Stimulated activated CD4-positive, alpha-beta T cell treated with anti-CD3 and anti-CD28 coated beads, Interleukin-4, amount 100 ng/mL, for 1 hour (primary cell): ENCODE data around the gene MITF.
"Not testable (repeated sequence)": the region's sequence is repeated elsewhere in the genome, so short reads cannot be mapped to it uniquely, and the experiment has no call there.

ENCODE experiments used
- DNase-seq: peaks from one replicate; pipeline ENCODE4 v3.0.0-alpha.2; 2020

MITF gene

DNA sequence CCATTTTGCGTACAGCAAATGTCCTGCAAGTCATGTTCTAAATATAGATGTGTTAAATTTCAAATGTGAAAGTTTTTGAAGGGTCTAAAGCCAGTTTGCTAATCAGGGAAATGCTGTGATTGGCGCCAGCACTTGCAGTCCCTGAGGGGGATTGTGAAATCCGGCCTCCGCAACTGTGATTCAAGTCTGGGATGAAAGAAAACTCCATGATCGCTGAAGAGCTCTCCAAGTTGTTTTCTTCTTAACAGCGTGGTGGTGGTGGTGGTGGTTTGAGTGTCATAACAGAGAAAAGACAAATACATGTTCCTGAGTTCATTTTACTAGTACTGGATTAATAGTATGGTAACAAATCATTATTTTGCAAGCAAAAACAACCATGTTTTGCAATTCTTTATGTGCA is 51.8 kb downstream of the MITF start:
- no peak for DNase-seq

DNA sequence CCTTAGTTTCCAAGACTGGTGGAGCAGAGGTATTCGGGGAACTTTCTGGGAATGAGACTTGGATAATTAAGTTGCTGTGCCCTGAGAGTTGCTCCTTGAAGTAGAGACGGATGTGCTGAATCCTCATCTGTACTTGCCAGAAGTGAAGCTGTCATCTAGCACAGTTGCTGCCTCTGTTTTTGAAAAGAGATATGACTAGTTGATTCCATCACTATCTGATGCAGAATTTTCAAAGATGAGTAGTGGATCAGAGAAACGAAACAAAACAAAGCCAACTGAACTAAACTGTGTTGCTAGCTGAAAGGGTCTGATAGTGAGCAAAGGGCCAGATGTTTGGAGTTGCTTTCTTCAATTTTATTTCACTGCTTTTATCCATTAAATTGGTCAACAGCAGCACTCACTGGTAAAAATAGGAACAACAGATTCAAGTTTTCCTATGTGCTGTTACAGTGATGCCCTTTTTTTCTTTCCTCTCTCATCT is 52.7 kb downstream of the MITF start:
- no peak for DNase-seq

DNA sequence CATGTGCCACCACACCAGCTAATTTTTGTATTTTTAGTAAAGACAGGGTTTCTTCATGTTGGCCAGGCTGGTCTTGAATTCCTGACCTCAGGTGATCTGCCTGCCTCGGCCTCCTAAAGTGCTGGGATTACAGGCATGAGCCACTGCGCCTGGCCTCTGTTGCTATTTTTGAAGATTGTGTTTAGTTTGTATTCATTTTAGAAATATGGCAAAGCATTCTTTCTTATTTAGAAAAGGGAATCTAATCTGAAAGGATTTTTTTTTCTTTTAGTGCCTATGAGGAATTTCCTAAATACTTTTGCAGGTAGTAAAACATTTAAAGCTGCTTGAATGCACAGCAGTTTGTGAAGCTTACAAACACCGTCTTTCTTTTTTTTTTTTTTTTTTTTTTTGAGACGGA is 56.9 kb downstream of the MITF start:
- DNase-seq = not testable (repeated sequence)

DNA sequence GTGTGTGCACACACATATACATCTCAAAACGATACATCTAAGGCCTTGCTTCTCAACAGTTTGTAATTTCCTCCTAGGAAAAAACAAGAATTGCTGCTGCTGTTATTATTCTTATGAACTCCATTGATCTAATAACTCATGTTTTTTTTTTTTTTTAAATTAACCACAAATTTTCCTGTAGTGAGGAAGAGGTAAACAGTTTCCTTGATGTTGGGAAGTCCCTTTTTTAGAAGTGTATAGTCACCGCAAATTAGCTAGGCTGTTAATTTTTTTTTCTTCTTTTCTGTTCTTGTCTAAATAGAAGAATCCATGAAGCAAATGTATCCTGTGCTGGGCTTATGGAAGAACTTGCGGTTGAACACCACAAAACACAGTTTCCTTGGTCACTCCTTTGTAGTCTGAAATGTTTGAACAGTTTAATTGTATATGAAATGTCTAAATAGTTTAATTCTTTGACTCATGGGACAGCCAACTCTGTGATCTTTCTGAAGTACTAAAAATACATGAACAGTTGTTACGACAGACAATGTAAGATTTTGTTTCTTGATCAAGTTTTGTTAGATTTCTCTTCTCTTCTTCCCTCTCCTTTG is 64.5 kb downstream of the MITF start:
- DNase-seq = no peak

DNA sequence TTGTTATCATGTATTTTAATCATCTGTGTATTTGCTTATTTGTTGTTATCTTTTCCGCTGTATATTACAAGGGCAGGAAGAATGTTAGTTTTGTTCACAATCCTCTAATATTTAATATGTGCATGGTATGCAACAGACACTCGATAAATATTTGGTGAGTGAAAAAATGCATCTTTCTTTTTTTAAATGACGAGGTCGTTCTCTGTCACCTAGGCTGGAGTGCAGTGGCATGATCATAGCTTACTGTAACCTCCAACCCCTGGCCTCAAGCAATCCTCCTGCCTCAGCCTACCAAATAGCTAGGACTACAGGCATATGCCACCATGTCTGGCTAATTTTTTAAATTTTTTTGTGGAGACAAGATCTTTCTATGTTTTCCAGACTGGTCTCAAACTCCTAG is 66.2 kb downstream of the MITF start:
- no peak for DNase-seq

DNA sequence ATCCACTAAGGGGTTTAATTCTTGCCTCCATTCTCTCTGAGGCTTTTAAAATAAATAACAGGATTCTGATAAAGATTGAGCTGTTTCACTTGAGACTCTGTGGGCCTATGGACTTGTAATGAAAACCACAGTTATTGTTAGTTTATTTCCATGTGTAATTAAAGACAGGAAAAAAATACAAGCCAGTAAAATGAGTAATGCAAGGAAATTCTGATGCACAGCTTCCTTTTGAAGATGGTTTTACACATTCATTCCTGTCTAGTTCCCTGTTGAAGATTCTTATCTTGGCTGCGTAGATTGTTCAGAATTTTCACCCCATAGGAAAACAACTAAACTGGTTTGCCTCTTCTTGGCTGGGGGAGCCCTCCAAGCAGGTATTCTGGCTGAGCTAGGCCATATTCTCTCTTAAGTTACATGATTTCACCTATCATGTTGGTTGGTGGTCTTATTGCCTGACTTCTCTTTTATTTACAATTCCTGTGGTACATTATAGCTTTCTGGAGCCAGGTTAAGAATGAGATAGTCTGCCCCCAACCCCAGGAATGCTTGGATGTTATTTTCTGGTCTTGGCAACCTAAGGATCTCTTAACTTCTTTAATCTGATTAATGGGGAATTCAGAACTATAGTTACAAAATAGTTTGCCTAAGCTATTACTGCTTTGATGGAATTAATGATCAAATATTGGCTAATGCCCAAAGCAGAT is 67.6 kb downstream of the MITF start:
- DNase-seq = no peak

DNA sequence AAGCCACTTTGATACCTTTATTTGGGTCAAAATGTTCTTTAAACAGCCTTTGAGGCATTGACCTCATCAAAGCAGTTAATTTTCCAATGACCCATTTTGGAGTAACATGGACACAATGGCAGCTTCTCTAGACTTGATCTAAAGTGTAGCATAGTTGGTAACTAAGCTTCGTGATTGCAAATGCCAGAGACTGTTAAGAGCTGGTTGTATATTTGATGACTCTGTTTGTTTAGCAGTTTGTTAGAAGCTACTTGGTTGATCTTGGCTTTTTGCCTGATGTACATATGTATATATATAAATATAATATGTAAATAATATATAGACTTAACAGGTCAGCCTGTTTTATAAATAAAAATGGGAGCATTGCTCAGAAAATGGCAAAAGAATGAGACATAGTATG is 68.4 kb downstream of the MITF start:
- no peak for DNase-seq

DNA sequence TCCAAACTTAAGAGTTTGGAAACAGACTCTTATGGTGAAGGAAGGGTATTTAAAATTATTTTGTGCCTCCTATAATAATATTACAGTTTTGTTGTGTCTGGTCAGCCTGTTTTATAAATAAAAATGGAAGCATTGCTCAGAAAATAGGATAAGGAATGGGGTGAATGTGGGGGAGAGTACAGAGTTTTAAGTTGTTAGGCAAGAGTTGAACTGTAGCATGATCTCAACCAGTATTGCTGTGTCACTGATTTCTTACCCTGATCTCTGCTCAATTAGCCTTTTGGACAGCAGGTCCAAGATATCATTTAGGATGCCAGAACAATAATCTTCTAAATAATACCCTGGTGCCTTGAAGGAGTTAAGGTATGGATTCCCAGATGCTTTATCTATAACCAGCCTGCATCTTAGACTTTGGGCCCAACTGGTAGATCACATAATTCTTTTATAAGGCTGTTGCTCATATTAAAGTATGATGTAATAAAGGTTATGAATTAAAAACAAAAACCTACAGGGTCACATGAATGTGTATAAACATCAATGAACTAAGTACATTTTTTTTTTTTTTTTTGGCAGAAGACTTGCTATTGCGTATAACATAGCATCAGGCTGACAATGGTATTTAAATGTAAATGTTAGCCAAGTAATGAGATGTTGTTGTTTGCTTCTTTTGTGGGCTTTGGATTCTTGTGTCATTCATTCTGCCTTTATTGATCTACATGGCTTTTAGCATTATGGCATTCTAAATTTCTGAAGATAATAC is 70.0 kb downstream of the MITF start:
- no peak for DNase-seq

DNA sequence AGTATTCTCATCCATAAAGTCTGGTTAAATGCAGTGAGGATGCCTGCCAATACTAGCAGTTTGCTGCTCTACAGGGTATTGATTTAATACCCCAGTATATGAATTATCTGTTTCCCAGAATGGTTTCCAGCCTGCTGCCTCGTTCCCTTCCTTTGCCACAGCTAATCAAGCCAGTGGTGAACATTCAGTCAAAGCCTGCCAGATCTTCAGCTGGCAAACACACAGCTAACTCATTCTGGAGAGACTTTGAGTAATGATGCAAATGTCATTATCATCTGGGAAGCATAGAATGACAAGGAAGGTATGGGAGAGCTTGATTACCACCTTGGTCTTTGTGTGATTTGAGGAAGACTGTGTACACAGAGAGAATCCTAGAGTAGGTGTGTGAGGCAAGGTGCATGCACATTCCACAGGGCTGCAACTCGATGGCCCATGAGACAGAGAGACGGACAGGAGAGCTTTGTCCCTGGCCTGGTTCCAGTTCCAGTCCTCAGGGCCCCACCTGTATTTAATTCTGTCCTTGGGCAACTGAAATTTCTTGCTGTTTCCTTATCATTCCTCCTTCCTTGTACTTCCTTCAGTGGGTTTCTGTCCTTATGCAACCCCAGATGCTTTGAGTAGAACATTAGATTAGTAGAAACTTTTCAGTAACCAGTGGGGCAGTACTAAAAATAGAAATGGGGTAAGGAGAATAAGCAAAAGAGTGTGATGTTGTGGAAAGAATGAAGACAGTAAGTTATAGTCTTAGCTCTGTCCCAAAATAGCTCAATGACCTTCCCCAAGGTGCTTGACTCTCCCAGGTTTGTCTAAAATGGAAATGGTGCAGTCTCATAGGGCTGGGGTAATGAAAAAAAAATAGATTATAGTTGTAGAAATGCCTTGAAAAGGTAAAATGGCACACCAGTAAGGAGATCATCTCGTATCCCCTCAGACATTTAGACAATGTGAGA is 72.5 kb downstream of the MITF start:
- no peak for DNase-seq

DNA sequence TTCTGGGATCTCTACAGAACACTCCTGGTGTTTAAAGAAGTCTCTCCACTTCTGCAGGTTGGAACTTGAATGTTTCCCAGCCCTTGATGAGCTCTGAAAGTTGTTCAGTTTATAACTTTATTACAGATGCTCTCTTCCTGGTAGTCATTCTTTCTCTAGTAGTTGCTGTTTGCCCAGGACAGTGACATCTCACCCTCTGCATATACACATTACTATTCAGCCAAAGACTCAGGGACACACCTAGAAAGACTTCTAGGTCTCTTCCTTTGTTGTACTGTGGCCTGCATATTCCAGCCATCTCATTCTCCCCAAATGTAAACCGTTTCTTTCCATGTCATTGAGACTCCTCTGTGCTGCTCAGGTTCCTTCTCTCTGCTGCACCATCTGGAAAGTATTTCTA is 76.7 kb downstream of the MITF start:
- DNase-seq = no peak

DNA sequence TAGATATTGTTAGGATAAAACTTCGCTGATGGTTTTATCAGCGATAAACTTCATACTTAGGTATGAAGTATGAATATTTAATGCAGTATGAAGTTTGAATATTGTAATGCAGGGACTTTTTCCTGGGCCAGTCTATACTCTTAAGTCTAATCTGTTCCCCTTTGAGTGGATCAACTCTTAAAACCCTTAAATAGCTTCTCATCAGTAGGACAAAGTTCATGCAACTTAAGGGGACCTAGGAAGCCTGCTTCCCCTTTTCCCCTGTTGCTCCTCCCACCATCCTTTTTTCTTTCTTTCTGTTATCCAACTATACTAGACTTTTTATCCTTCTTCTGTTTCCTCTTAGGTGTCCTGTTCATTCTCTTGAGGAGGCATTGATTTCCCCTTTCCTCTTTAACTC is 78.7 kb downstream of the MITF start:
- no peak for DNase-seq

DNA sequence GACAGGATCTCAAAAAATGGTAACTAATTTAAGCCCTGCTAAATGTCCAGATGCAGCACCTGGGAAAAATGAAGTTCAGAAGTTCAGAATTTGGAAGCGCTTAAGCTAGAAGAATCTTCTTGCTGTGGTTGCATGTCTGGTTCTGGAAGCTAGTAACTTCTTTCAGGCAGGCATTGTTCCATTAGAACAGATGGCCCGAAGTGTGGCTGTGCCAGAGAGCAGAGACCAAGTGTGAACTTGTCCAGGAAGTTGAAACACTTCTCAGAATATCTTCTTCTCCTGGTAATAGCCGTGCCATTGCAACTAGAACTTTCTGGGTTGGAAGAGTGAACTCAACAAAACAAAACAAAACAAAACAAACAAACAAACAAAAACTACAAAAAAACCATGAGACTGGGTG is 80.0 kb downstream of the MITF start:
- no peak for DNase-seq

DNA sequence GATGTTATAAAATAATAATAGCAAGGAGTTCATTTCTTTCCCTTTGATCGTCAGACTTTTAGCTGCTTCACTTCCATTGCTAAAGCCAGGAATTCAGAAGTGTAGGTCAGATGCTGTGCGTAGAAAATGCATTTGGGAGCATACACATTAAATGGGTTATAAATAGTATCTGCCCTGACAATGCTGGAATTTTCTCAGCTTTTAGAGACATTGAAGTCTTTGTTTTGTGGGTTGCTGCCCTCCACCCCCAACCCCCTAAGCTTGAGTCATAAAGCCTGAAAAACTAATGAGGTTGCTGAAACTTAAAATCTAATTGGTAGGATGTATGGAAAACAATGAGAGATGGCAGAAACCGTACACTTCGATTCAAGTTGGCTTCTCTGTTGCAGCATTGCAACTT is 81.9 kb downstream of the MITF start:
- DNase-seq = no peak

DNA sequence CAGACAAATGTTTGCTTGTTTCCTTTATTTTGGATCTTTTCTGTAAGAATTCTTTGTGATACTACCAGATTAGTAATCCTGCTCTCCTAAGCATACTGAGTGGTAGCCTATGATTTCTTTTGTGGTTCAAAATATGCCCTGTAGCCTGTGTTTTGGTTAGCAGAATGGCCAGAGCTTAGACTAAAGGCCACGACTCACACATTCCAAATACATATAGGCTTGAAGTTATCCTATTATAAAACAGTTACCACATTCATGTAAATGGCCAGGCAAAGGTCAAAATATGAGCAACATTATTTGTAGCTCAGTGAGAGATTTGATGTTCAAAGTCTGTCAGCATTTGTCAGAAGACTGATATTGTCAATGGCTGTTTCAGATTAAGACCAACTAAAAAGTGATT is 84.5 kb downstream of the MITF start:
- DNase-seq = no peak

DNA sequence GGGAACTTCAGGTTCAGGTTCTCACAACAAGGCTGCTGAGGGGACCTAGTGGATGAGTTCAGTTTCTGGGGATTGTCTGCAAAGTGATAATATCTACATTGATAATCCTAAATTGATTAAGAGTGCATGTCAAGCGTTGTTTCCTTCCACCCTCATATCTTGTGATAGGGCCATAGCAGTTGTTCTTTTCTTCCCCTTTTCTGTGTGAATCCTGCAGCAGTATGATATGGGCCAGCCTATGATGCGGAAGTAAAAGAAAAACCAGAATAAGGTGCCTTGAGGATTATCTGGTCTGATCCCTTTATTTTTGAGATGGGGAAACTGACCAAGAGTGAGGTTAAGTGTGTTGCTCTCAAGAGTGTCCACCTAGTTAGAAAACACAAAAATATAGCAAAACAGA is 86.2 kb downstream of the MITF start:
- DNase-seq = no peak

DNA sequence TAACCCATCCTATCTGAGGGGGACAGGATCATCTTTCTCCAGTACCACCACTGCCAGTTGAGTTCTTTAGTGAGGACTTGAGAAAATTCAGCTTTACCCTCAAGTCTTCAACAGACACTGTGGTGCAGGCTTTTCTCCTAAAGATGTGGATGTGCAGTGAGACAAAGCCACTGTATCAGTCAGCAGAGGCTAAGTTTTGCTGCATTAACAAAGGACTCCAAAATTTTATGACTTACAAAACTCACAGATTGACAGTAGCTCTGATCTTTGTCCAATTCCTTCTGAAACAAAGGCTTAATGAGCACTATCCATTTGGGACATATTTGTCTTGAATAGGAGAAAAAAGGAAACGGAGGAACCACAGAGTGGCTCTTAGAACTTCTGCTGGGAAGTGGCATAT is 87.9 kb downstream of the MITF start:
- no peak for DNase-seq

DNA sequence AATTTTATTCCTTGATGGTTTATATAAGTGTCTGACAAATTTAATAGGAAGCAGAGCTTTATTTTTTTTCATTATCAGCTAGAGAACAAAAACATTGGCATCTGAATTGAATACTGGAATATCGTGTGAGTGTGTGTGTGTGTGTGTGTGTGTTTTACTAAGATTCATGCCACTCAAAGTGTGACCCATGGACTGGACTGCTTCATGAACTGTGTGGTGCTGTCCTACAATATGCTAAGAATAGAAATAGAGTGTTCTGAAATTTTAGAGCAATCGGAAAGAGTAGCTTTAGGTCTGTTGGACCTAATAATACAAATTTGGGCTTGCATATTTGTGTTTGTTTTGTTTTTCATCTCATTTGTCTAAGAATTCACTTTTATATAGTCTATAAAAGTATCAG is 89.6 kb downstream of the MITF start:
- no peak for DNase-seq

DNA sequence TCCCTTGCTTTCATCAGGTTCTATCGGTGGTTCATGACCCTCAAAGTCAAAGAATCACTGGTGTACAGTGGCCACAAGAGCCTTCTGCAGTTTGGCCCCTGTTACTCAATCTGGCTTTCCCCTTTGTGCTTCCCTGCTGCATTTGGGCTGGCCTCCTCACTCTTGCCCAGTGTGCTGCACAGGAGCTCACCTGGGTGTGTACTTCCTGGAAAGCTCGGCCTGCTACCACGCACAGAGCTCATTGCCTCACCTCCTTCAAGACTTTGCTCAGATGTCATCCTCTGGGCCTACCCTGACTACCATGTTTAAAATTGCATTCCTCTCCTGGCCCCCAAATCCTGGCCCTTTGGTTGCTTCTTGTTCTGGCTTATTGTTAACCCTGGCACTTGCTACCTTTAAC is 90.9 kb downstream of the MITF start:
- DNase-seq = no peak

DNA sequence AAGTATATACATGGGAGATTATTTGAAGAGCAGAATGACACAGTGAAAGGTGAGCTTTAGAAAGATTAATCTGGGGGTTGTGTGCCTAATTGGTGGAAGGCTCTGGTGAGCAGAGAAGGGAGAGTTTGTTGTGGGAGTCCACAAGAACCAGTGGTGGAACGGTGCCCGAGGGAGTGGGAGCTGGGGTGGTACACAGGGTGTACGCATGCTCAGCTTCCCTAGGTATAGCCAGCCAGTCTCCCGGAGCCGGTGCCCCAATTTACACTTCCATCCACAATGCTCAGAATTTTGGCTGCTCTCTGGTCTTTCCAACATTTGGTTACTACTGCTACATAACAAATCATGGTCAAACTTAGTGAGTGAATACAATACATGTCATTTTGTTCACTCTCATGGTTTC is 92.5 kb downstream of the MITF start:
- no peak for DNase-seq

DNA sequence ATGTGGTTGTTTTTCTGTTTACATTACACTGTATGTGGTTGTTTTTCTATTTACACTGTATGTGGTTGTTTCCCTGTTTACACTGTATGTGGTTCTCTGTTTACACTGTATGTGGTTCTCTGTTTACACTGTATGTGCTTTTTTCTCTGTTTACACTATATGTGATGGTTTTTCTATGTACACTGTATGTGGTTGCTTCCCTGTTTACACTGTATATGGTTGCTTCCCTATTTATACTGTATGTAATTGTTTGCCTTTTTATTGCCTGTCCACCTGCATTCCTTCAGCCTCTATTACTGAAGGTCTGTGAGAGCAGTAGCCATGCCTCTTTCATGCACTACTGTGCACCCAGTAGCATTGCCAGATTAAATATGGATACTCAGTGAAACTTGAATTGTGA is 94.3 kb downstream of the MITF start:
- no peak for DNase-seq

DNA sequence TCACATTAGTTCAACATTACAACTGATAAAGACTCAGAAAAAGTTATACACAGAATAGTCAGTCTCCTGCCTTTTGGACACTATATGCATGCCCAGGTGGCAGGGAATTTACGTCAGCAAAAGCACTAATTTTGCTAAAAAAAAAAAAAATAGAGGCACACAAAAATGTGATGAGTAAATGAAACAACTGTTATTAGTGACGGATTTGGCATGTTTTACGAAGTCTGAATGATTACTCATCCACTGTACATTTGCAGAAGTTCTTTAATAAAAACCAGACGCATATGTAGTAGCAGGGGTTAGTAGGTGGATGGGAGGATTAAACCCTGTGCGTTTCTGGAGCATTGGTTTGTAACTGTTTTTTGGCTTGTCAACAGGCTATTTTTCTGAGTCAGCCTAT is 99.0 kb downstream of the MITF start:
- DNase-seq = no peak

DNA sequence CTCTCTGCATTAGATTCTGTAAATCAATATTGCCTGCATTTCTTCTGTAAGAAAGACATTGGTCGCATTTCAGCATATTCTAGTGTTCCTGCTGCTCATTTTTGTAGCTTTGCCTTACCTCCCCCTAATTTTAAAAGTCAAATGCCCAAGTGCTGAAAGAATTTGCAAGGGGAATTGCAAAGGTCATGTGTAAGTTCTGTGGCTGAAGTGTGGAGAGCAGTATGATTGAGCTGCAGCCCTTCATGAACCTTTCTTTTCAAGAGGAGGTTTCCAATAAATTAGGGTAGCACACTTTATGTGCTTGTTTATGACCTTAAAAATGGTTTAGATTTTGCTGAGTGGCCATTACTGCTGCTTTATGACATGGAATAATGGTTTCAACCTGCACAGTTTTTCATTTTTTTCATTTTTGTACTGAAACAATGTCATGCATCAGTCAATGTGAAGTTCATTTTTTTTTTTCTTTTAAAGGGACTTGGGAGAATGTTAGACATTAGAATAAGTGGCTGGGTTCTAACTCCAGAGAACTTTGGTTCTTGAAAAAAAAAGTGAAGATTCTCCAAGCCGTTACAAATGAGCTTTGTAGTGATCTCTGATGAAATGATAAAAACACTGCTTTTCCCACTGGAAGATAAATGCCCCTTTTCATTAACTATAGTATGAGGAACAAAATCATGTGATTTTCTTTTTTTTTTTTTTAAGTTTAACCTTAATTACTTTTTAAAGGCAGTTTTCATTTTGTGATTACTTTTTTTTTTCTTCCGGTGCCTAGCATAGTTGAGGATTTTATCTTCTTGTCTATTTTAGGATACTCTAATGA is 99.6 kb downstream of the MITF start:
- no peak for DNase-seq
